Esophagus muscularis mucosa (tissue), 4 donors: ENCODE data around the gene MAN2A1. TPM values are rescaled to one million over a fixed set of nuclear protein-coding genes. Genes with fewer than 3 reads are reported as not detected.

Experiments used
- DNase-seq: peaks from one replicate; pipeline ENCODE4 v3.0.0-alpha.2; 2017; ENCODE audit errors: extremely low spot score
- H3K27ac ChIP-seq, 4 donors: fragments of 200-600 bp; sonication (generic); replicated peaks in 1 of 4; 1 replicate in 3 of 4; 2 replicates in 1 of 4; pipeline ENCODE4 v1.5.1; 2016 to 2019; ENCODE audit warnings: mild to moderate bottlenecking in 1 of 4
- H3K27me3 ChIP-seq, 4 donors: fragments of 200-600 bp; sonication (generic); one replicate each; pipeline versions ENCODE4 v1.5.1 to v1.6.0; 2016 to 2019
- H3K36me3 ChIP-seq, 4 donors: fragments of 200-600 bp; sonication (generic); one replicate each; pipeline ENCODE4 v1.5.1; 2016 to 2019
- H3K4me1 ChIP-seq, 4 donors: fragments of 200-600 bp; sonication (generic); one replicate each; pipeline ENCODE4 v1.5.1; 2016 to 2019
- H3K4me3 ChIP-seq, 4 donors: fragments of 200-600 bp; sonication (generic); 1 replicate in 2 of 4; 2 replicates in 2 of 4; pipeline ENCODE4 v1.5.1; 2016 to 2019; ENCODE audit warnings: mild to moderate bottlenecking in 4 of 4, moderate library complexity in 1 of 4
- H3K9me3 ChIP-seq, 4 donors: fragments of 200-600 bp; sonication (generic); 1 replicate in 3 of 4; 2 replicates in 1 of 4; pipeline ENCODE4 v1.5.1; 2016 to 2019
- CTCF ChIP-seq, 3 experiments: fragments of 200-600 bp in 2 of 3; fragments of 450-650 bp in 1 of 3; sonication (generic) in 2 of 3; IDR thresholded peaks; one replicate each; pipeline ENCODE4 v1.5.1; 2017 to 2019; ENCODE audit warnings: antibody characterized with exemption in 3 of 3, mild to moderate bottlenecking in 2 of 3, moderate library complexity in 1 of 3
- EP300 ChIP-seq: sonication (generic); formaldehyde crosslinking; IDR thresholded peaks from one replicate; pipeline ENCODE4 v1.6.1; 2017; ENCODE audit warnings: antibody characterized with exemption
- POLR2A ChIP-seq: fragments of 450-650 bp; IDR thresholded peaks from one replicate; pipeline ENCODE4 v1.6.1; 2017; ENCODE audit warnings: antibody characterized with exemption, moderate library complexity, mild to moderate bottlenecking, low read depth
- POLR2AphosphoS5 ChIP-seq, 2 donors: sonication (generic); formaldehyde crosslinking; IDR thresholded peaks; one replicate each; pipeline ENCODE4 v1.6.1; 2017; ENCODE audit warnings: antibody characterized with exemption in 2 of 2
- WGBS: methylation state at CpG from one replicate; pipeline ENCODE4 v1.1.5; 2018; 5-methylcytosine and 5-hydroxymethylcytosine counted together
- intact Hi-C: fragments of 100-400 bp; cut with DNase I; formaldehyde crosslinking; loops from one replicate; pipeline ENCODE4 v1.15.1; 2023
- total RNA-seq, 4 donors: library from RNA; depleted of rRNA; stranded (reverse); fragments of >200 nt; gene quantifications; one replicate each; pipeline versions ENCODE4 v1.1.0 to v1.2.1, GENCODE V29; 2016

The MAN2A1 gene
- total RNA-seq, 4 donors from 2014 or later, result 22.3 to 29.5 (median 27.4) TPM

- Histone ChIP-seq H3K27me3 (no peaks in the 10 kb centered on the region), H3K9me3 (no peaks in the 10 kb centered on the region), H3K36me3 (no peaks in the 10 kb centered on the region), H3K4me3 (no peak overlapping the region), H3K27ac (no peak overlapping the region), H3K4me1 (peaks cover 12 to 31% (median 26%) of the 10 kb centered on the region in 4 donors)
- no peak for DNase-seq
- TF ChIP-seq POLR2AphosphoS5 (IDR thresholded peaks at IDR 0.05) (no peak), POLR2A (no peak), EP300 (no peak), CTCF (IDR thresholded peaks at IDR 0.05) (no peak)
- WGBS, result 100% methylated on average over 2 of the region's 2 CpGs
- intact Hi-C loops, result no loop called here
These were observed 19.1 kb downstream of the MAN2A1 start for GRCh38 chr5:109708813-109709212.

DNA sequence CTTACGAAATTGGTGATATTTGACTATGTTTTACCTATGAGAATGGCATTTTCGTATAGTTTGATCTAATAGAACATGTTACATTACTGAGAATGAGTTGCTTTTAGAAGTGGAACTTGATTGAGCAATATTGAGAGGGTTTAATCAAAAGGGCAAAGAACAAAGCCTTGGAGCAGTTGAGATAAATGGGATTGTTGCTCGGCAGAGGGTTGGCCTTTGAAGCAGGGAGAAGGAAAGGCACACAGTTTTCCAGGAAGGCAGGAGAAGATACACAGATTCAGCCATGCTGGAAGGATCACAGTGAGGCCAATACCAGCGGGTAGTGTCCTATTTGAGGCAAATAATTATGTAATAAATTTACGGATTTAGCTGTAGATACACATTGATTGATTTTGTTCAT is 19.5 kb downstream of the MAN2A1 start:
- intact Hi-C loops, result no loop called here
- Histone ChIP-seq H3K27me3 (no peaks in the 10 kb centered on the region), H3K4me1 (peaks cover 8 to 27% (median 22%) of the 10 kb centered on the region in 4 donors), H3K27ac (no peak overlapping the region), H3K9me3 (no peaks in the 10 kb centered on the region), H3K36me3 (no peaks in the 10 kb centered on the region), H3K4me3 (no peak overlapping the region)
- 96% methylated on average over 5 of the region's 5 CpGs for WGBS
- no peak for DNase-seq
- TF ChIP-seq EP300 (no peak), POLR2A (no peak), CTCF (IDR thresholded peaks at IDR 0.05) (no peak), POLR2AphosphoS5 (IDR thresholded peaks at IDR 0.05) (no peak)

DNA sequence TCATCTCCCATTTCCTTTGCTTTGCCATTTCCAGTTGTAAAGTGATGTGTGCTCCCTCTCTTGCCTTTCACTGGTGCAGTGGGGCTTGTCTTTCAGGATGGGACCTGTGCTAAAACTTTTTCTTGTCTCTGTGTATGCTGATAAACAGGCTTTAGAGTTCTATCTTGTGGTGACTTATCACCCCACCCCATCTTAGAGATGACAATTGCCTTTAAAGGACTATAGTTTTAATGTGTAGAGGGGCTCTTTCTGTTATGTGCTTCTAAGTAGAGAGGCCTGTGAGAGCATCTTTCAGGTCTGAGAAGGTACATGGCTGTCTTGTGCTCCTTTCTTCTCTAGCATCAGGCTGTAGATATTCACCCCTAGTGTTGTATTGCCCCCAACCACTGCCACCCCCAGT is 21.9 kb downstream of the MAN2A1 start:
- TF ChIP-seq POLR2A, result no peak
- TF ChIP-seq CTCF (IDR thresholded peaks at IDR 0.05), result no peak
- TF ChIP-seq EP300, result no peak
- no peak for TF ChIP-seq POLR2AphosphoS5 (IDR thresholded peaks at IDR 0.05)
- Histone ChIP-seq H3K36me3 (no peaks in the 10 kb centered on the region), H3K27ac (no peak overlapping the region), H3K4me1 (peaks cover 0 to 5% (median 0%) of the 10 kb centered on the region in 4 donors), H3K27me3 (no peaks in the 10 kb centered on the region), H3K9me3 (no peaks in the 10 kb centered on the region), H3K4me3 (no peak overlapping the region)
- intact Hi-C loops, result no loop called here
- DNase-seq, result no peak

GRCh38 chr5:109713453-109713852 is 23.7 kb downstream of the MAN2A1 start:
- DNase-seq, result no peak
- Histone ChIP-seq H3K9me3 (no peaks in the 10 kb centered on the region), H3K4me1 (peaks cover 0 to 5% (median 0%) of the 10 kb centered on the region in 4 donors), H3K27me3 (no peaks in the 10 kb centered on the region), H3K36me3 (peaks cover 0 to 3% (median under 1%) of the 10 kb centered on the region in 4 donors), H3K27ac (no peak overlapping the region), H3K4me3 (no peak overlapping the region)
- TF ChIP-seq EP300, result no peak
- TF ChIP-seq POLR2AphosphoS5 (IDR thresholded peaks at IDR 0.05), result no peak
- TF ChIP-seq CTCF (IDR thresholded peaks at IDR 0.05), result no peak
- TF ChIP-seq POLR2A, result no peak
- WGBS, result 69% methylated on average over 3 of the region's 3 CpGs
- intact Hi-C loops, result no loop called here

GRCh38 chr5:109714592-109714991 is 24.9 kb downstream of the MAN2A1 start:
- no peak for DNase-seq
- no peaks in the 10 kb centered on the region for H3K9me3 ChIP-seq
- 58% methylated on average over 3 of the region's 3 CpGs for WGBS
- TF ChIP-seq POLR2A (no peak), EP300 (no peak), CTCF (IDR thresholded peaks at IDR 0.05) (no peak), POLR2AphosphoS5 (IDR thresholded peaks at IDR 0.05) (no peak)
- H3K4me1 ChIP-seq, result peaks cover 0 to 5% (median 0%) of the 10 kb centered on the region in 4 donors
- no peak overlapping the region for H3K4me3 ChIP-seq
- H3K27me3 ChIP-seq, result no peaks in the 10 kb centered on the region
- peaks cover 0 to 6% (median 1%) of the 10 kb centered on the region in 4 donors for H3K36me3 ChIP-seq
- no peak overlapping the region for H3K27ac ChIP-seq
- intact Hi-C loops, result no loop called here
